HG03159 (cell line): ENCODE results near the gene ZNF540.
"Not testable (repeated sequence)": the region's sequence is repeated elsewhere in the genome, so short reads cannot be mapped to it uniquely, and the experiment has no call there.

Experiments used
- ATAC-seq: cut with Tn5 transposase; IDR thresholded peaks from one replicate; pipeline ENCODE4 v1.9.1; 2021; ENCODE audit warnings: mild to moderate bottlenecking, moderate library complexity; ENCODE audit not compliant: unreplicated experiment

ZNF540 gene

DNA sequence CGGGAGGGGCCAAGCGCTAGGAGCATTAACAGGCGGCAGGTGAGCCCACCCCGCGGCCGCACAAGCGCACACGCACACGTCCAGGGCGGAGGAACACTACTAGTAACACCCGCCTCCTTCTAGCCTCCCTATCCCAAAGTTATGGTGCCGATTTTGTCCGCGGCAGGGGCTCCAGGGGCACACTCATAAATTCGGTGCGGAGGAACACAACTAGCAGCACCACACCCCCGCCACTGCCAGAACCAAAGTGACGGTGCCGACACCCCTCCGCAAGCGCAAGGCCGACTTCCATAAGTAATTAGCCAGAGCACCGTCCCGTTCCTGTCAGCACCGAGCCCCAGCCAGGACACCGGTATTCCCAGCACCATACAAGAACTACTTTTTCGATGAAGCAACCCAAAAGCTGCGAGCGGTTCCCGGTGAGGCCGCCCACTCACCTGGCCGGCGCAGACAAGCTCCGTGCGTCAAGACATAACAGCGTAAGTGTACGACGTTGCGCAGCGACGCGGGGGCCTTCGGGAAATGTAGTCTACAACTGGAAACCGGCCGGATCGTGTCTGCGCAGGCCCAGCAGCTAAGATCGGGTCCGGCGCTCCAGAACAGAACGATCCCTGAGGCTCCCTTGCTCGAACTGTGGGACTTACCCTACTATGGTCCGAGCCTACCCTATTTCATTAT is at the start of gene ZNF540, which contains the start of gene ZNF571:
TSS of gene ZNF540 (plus strand) at position 573 of the 678 bp plus-strand sequence. CDS start 3,572 bp downstream, outside the sequence.
TSS of gene ZNF571 (minus strand) at position 489 of the 678 bp plus-strand sequence. CDS start 8,116 bp downstream, outside the sequence.
- peak; percentile 97 for ATAC-seq

- ATAC-seq: no peak
These were observed 43.3 kb upstream of the ZNF540 start for GRCh38 chr19:37551129-37551993.

- ATAC-seq: no peak
These were observed 31.2 kb upstream of the ZNF540 start for GRCh38 chr19:37563518-37563917.

DNA sequence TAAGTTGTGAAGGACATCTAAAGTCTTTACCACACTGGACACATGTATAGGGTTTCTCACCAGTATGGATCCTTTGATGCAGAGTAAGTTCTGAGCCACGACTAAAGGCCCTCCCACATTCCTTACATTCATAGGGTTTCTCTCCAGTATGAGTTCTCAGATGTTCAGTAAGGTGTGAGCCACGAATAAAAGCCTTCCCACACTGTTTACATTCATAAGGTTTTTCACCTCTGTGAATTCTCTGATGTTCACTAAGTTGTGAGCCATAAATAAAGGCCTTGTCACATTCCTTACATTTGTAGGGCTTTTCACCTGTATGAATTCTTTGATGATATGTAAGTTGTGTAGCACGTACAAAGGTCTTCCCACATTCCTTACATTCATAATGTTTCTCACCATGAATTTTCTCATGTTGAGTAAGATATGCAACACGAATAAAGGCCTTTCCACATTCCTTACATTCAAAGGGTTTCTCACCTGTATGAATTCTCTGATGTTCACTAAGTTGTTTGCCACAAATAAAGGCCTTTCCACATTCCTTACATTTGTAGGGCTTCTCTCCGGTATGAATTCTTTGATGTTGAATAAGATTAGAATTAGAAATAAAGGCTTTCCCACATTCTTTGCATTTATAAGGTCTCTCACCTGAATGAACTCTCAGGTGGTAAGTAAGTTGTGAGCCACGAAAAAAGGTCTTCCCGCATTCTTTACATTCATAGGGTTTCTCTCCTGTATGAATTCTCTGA is 29.9 kb upstream of the ZNF540 start:
- ATAC-seq: no peak

DNA sequence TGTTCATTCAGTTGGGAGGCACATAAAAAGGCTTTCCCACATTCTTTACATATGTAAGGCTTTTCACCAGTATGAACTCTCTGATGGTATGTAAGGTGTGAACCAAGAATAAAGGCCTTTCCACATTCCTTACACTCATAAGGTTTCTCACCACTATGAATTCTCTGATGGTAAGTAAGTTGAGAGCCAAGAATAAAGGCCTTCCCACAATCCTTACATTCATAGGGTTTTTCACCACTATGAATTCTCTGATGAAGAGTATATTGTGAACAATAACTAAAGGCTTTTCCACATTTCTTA is 29.4 kb upstream of the ZNF540 start:
- ATAC-seq: no peak

GRCh38 chr19:37572203-37572602 is 22.5 kb upstream of the ZNF540 start:
- ATAC-seq: no peak

- no peak for ATAC-seq
These were observed 11.3 kb upstream of the ZNF540 start for GRCh38 chr19:37583340-37583739.

GRCh38 chr19:37593996-37594303 is 726 bp upstream of the ZNF540 start:
- no peak for ATAC-seq

DNA sequence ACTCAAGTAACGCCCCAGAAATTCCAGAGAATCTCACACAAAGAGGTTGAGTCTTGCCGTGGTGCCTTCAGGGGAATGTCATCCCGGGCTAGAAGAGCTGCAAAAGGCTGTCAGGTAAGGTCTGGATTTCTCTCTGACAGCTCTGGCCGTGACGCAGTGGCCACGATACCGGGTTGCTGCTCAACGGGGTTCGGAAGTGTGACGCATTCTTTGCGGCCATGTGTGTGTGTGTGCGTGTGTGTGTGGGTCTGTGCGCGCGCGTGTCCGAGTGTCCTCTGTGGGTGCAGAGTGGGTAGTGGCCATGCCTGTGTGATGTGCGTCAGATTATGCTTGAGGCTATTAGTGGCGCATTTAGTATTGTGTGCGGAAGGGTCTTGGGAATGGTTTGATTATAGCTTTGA is 306 bp downstream of the ZNF540 start:
- ATAC-seq: peak; percentile 33

- no peak for ATAC-seq
These were observed 40.7 kb downstream of the ZNF540 start for GRCh38 chr19:37635076-37636056.

DNA sequence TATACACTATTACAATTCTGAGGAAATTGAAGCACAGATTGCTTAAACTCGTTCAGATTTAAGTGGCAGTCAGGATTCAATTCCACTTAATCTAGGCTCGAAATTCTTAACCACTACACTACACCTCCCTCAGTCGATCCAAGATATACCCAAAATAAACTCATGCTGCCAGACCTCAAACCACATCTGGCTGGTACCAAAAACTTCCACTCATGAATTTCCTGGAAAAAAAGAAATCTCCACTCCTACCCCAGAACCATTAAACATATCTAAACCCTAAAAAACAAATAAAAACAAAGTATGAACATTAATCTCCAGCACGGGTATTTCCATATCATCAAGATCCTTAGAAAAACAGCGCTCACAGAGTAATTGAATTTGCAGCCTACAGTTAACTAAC is 59.4 kb downstream of the ZNF540 start:
- no peak for ATAC-seq

GRCh38 chr19:37654629-37655300 is 60.1 kb downstream of the ZNF540 start:
- peak; percentile 45 for ATAC-seq

DNA sequence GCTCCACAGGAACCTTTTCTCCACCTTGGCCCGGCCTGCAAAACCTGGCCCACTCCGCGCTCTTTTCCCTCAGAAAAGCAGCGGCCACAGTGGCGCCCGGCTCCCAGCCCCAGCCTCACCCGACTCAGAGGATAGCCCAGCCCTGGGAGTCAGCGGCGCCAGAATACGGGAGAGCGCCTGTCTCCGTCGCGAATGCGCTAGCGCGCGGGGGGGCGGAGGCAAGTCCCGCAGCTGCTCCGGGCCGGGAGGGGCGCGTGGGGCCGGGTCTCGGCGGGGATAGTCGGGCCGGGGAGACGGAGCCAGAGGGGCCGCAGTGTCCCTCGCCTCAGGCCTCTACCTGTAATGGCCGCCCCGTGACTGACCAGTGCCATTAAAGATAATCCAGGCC is 60.6 kb downstream of the ZNF540 start, which contains the start of gene ZFP30:
TSS of gene ZFP30 (minus strand) at position 165 of the 388 bp plus-strand sequence. CDS start 7,643 bp downstream, outside the sequence.
- ATAC-seq: peak; percentile 58

DNA sequence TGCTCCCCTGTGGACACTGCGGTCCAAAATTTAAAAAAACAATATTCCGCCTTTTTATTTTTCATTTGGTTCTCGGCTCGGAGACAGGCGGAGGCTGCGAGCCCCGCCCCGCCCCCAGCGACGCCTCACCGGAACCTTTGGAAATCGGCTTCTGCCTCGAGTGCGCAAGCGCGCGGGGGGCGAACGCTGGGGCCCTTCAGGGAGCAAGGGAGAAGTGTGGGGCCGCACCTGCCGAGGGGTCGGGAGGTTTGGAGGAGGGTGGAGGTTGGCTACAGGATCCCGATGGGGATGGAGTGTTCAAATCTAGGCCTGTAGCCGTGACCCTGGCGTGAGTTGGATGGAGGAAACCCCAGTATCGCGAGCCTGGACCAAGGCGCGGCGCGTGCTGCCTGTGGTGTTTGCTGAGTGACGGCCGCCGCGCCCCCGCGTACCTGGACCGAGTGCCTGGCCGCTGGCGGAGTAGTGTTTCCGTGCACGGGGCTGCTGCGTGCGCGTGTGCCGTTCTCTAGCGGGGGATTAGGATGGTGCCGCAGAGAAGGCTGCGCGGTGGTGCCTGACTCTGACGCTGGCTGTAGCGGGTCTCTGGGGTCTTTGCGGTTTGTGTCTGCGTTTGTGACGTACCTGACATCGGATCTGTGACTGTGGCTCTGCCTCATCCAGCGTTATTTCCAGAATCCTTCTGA is 61.2 kb downstream of the ZNF540 start:
- ATAC-seq: peak; percentile 65

DNA sequence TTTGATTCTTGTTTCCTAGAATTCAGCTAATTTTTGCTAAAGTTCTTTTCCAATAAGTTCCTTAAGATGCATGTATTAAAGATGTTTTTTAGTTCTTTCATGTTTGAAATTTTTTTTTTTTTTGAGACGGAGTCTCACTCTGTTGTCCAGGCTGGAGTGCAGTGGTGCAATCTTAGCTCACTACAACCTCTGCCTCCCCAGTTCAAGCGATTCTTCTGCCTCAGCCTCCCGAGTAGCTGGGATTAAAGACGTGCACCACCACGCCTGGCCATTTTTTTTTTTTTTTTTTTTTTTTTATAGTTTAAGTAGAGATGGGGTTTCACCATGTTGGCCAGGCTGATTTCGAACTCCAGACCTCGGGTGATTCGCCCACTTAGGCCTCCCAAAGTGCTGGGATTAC is 62.5 kb downstream of the ZNF540 start:
- not testable (repeated sequence) for ATAC-seq
